ENCODE results near the gene VWDE.
"Not testable (repeated sequence)": the region's sequence is repeated elsewhere in the genome, so short reads cannot be mapped to it uniquely, and the experiment has no call there.

The VWDE gene

GRCh38 chr7:12403287-12404181, at the start of gene VWDE:
Gene VWDE (minus strand): TSS chr7:12403865. CDS start chr7:12403716, 149 bp downstream.
- peak; percentile 17 to 53 (median 37) for DNase-seq (ENCODE audit: low read depth in 2 of 3, low spot score in 1 of 3)

GRCh38 chr7:12453136-12453535, 49.5 kb upstream of the VWDE start:
- not testable (repeated sequence) for DNase-seq (ENCODE audit: low read depth in 2 of 3, low spot score in 1 of 3)

- no peak for DNase-seq (ENCODE audit: low read depth in 2 of 3, low spot score in 1 of 3)
Measured at GRCh38 chr7:12450615-12451014, 47.0 kb upstream of the VWDE start.

- no peak for DNase-seq (ENCODE audit: low read depth in 2 of 3, low spot score in 1 of 3)
Measured at GRCh38 chr7:12444785-12445184, 41.1 kb upstream of the VWDE start.

- DNase-seq (ENCODE audit: low read depth in 2 of 3, low spot score in 1 of 3): no peak
Measured at GRCh38 chr7:12440229-12440628, 36.6 kb upstream of the VWDE start.

- DNase-seq (ENCODE audit: low read depth in 2 of 3, low spot score in 1 of 3): no peak
Measured at GRCh38 chr7:12436896-12437535, 33.4 kb upstream of the VWDE start.

- no peak for DNase-seq (ENCODE audit: low read depth in 2 of 3, low spot score in 1 of 3)
Measured at GRCh38 chr7:12436126-12436525, 32.5 kb upstream of the VWDE start.

- no peak for DNase-seq (ENCODE audit: low read depth in 2 of 3, low spot score in 1 of 3)
Measured at GRCh38 chr7:12434012-12434642, 30.5 kb upstream of the VWDE start.

- DNase-seq (ENCODE audit: low read depth in 2 of 3, low spot score in 1 of 3): no peak
Measured at GRCh38 chr7:12431886-12432556, 28.4 kb upstream of the VWDE start.

GRCh38 chr7:12425311-12425710, 21.6 kb upstream of the VWDE start:
- DNase-seq (ENCODE audit: low read depth in 2 of 3, low spot score in 1 of 3): no peak

GRCh38 chr7:12423997-12424745, 20.5 kb upstream of the VWDE start:
- no peak for DNase-seq (ENCODE audit: low read depth in 2 of 3, low spot score in 1 of 3)

GRCh38 chr7:12423355-12423996, 19.8 kb upstream of the VWDE start:
- no peak for DNase-seq (ENCODE audit: low read depth in 2 of 3, low spot score in 1 of 3)

GRCh38 chr7:12422554-12423320, 19.1 kb upstream of the VWDE start:
- no peak for DNase-seq (ENCODE audit: low read depth in 2 of 3, low spot score in 1 of 3)

GRCh38 chr7:12418452-12418851, 14.8 kb upstream of the VWDE start:
- DNase-seq (ENCODE audit: low read depth in 2 of 3, low spot score in 1 of 3): no peak

GRCh38 chr7:12415072-12415471, 11.4 kb upstream of the VWDE start:
- DNase-seq (ENCODE audit: low read depth in 2 of 3, low spot score in 1 of 3): no peak

- DNase-seq (ENCODE audit: low read depth in 2 of 3, low spot score in 1 of 3): no peak
Measured at GRCh38 chr7:12412407-12412806, 8.7 kb upstream of the VWDE start.

GRCh38 chr7:12410523-12410922, 6.9 kb upstream of the VWDE start:
- DNase-seq (ENCODE audit: low read depth in 2 of 3, low spot score in 1 of 3): no peak

GRCh38 chr7:12409097-12409711, 5.5 kb upstream of the VWDE start:
- no peak for DNase-seq (ENCODE audit: low read depth in 2 of 3, low spot score in 1 of 3)

GRCh38 chr7:12407652-12408051, 4.0 kb upstream of the VWDE start:
- DNase-seq (ENCODE audit: low read depth in 2 of 3, low spot score in 1 of 3): not testable (repeated sequence)

Data from stimulated activated CD4-positive, alpha-beta T cell treated with anti-CD3 and anti-CD28 coated beads, Interleukin-12 subunit alpha, Interleukin-12 subunit beta, amount 100 ng/mL, for 48 hours (primary cell).